KOPT-K1 (cell line): ENCODE data around the gene ZC3H4.

Experiments
- H3K27ac ChIP-seq: fragments of 200-600 bp; sonication (generic); 2 replicates; pipeline ENCODE4 v1.5.1; 2016; ENCODE audit warnings: antibody characterized with exemption, mild to moderate bottlenecking, low read depth, low read length; ENCODE audit not compliant: poor library complexity, severe bottlenecking
- H3K36me3 ChIP-seq: fragments of 200-600 bp; sonication (generic); 2 replicates; pipeline ENCODE4 v1.5.1; 2017; ENCODE audit warnings: antibody characterized with exemption, mild to moderate bottlenecking, low read length, moderate library complexity; ENCODE audit not compliant: insufficient read depth
- H3K9me3 ChIP-seq: fragments of 200-600 bp; sonication (generic); 2 replicates; pipeline ENCODE4 v1.5.1; 2017; ENCODE audit warnings: antibody characterized with exemption, low read length, mild to moderate bottlenecking; ENCODE audit not compliant: insufficient read depth, poor library complexity, severe bottlenecking

ZC3H4 gene

DNA sequence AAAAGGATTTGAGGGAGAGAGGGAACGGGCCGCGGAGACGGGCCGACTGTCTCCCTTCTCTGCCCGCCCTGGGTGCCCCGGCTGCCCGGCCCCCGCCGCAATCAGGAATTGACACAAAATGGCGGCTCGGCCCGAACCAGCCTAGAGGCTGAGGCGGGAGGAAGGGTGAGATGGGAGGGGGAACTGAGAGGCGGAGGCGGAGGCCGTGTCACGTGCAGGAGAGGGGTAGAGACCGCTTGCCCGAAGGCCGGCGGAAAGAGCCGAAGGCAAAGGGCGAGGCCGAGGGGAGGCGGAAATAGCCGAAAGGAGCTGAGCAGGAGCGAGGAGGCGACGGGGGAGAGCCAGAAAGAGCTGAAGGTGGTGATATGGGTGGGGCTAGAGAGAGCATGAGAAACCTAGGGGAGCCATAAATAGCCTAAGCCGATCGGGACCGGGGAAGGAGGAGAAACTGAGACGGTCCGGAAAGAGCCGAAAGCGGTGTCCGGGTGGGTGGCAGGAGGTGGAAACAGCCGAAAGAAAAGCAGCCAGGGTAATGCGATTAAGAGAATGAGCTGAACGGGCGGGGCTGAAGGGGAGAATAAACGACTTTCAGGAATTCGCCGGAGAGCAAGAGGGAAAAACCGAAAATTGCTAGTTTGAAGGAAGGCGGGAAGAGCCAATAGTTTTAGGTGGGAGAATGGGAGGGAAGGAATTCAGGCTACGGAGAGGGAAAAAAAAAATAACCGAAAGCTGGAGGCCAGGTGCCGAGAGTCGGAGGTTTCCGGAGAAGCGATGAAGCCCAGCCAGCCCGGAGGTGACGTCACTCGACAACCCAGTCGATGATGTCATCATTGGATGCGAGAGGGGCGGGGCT is at the start of gene ZC3H4:
ZC3H4 (minus strand) TSS at position 780 of the 853 bp plus-strand sequence. CDS start 1,192 bp downstream, outside the sequence.
- Histone ChIP-seq H3K36me3 (peaks cover 19% of the 10 kb centered on the region), H3K9me3 (no peaks in the 10 kb centered on the region)

DNA sequence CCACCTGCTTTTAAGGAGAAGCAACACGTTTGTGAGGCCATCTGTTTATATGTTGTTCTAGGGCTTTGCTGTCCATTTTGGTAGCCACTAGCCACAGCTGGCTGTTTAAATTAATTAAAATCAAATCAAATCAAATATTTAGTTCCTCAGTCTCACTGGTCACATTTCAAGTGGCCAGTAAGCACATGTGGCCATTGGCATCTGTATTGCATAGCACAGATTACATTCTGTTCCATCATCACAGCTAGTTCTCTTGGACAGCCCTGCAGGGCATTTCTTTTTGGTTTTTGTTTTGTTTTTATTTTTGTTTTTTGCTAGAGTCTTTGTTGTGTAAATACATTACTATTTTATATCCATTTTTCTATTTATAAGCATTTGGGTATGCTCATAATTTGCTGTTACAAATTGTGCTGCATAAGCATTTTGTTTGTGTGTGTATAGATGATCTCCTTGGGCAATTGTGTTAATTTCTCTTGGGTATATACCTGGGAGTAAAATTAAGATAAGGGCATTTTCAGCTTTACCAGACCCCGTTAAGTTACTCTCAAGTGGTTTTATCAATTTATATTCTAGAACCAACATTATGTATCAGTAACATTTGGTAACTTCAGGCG is 48.4 kb upstream of the ZC3H4 start:
- Histone ChIP-seq H3K9me3 (no peaks in the 10 kb centered on the region), H3K27ac (no peak overlapping the region), H3K36me3 (peaks cover 93% of the 10 kb centered on the region)

More for the DNA sequence above, at the start of gene ZC3H4:
- H3K27ac ChIP-seq, result peak within 1 kb of the TSS; percentile 100

DNA sequence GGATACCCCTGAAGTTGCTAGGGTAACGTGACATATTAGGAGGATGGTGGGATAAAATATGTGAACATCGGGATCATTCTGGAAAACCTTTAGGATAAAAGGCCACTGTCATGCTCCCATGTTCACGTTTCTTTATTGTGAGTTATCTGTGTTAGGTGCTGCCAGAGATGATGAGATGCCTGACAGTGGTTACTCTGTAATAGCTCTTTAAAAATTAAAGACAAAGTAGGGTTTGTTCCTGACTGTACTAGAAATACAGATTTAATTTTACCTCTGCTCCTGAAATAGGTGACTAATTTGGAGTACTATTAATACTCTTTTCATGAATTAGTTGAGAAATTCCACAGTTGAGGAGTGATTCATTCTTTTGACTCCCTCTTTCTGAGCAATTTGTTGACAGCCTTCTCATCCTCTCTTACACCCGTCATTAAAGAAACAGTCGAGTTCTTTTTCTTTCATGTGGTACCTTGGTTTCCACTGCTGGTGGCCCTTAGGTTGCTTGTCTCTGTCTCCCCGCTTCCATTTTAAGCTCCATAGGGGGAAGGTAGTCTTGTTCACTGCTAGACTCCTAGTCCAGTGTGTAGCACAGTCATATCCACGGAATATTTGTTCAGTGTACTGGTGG is 45.4 kb upstream of the ZC3H4 start:
- peak overlapping the region; percentile 41 for H3K27ac ChIP-seq

DNA sequence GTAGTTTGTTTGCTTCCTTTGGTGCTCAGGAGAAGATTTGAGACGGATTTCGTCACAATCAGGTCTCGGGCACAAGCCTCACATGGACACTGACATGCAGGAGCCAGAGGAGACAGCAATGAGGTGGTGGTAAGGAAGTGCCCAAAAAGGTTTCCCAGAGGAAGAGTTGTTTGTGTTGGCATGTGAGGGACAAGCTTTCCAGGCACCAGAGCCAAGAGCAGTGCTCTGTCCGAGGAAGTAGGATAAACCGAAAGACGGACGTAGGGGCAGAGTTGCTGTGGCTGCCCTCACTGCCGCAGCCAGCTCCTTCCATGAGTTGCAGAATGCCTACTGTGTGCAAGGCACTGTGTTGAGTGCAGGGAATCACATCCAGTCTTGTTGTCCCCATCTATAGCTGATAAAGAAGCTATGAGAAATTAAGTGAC is 44.8 kb upstream of the ZC3H4 start:
- H3K36me3 ChIP-seq, result peaks cover 99% of the 10 kb centered on the region
- no peaks in the 10 kb centered on the region for H3K9me3 ChIP-seq
- H3K27ac ChIP-seq, result peak overlapping the region; percentile 41

More for the DNA sequence above, 45.4 kb upstream of the ZC3H4 start:
- Histone ChIP-seq H3K9me3 (no peaks in the 10 kb centered on the region), H3K36me3 (peaks cover 94% of the 10 kb centered on the region)

DNA sequence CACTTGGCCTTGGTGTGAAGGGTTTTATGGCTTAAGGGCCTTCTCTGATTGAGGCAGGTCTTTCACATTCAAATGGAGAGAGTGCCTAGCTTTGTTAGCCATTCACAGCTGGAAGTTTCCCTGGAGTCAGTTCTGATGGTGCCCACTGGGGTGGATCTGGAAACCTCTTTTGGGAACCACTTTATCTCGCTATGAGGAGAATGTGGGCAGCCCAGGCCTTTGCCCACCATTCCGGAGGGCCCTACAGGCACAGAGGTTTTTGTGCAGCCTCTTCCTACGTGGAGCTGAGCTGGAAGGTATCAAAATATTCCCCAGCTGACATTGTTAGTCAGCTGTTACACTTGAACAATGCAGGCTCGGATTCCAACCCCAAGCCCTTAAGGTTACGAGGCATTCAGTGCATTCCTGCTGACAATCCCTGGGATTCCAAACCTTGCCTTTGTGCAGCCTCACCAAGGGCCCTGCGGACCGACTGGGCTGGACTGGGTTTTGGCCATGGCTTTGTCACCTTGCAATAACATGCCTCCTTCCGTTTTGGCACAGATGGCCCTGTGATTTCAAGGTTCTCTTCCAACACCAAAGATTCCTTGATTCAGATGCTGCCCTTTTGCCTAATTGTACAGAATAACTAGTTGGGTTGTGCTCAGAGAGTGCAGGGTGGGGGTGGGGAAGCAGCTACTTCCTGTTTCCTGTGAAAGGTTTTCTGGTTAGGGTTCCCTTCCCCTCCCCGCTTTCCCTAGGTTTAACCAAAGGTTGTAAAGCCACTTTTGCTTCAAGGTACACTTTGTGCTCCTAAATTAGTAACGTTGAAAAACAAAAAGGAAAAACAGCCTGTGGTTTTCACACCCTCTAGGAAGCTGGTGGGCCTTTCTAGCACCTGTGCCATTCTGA is 44.1 kb upstream of the ZC3H4 start:
- H3K9me3 ChIP-seq, result no peaks in the 10 kb centered on the region
- H3K36me3 ChIP-seq, result peaks cover 99% of the 10 kb centered on the region

DNA sequence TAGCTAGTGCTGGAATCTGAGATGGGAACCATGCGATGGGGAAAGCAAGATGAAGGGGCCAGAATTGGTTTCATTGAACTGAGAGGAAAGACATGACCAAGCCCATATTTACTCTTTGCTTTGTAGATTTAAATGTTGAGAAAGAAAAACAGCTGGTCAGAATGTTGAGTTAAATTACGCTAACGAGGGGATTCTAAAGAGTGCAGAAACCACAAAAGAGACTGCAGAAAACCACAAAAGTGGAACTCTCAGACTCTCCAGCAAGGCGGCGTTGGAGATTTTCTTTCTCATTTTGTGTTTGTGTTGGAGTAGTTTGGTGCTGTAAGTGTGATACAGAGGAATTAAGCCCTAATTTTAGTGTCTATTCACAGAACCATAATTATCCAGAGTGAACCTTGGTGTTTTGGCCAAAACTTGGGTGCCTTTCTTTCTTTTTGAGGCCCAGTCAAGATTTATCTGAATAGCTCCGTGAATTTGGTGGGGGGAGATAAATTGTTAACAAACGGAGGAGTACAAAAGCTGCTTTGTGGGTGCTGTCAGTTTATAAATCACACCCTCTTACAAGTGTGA is 43.4 kb upstream of the ZC3H4 start:
- peaks cover 99% of the 10 kb centered on the region for H3K36me3 ChIP-seq
- H3K27ac ChIP-seq, result peak overlapping the region; percentile 41
- no peaks in the 10 kb centered on the region for H3K9me3 ChIP-seq

More for the DNA sequence above, 44.1 kb upstream of the ZC3H4 start:
- H3K27ac ChIP-seq, result peak overlapping the region; percentile 41

DNA sequence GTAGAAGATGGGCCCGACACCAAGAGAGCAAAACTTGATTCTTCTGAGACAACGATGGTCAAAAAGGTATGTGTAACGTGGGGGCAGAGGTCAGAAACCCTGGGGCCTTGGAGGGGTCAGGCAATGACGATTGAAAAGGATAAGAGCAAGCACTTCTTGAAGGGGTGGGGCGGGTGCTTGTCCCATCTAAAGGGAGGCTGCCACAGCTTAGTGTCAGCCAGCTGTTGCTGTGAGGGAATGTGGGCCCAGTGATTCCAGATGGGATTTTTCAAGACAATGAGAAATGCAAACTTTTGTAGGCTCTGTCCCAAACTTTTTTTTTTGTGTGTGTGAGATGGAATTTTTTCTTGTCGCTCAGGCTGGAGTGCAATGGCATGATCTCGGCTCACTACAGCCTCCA is 41.6 kb upstream of the ZC3H4 start:
- Histone ChIP-seq H3K36me3 (peaks cover 99% of the 10 kb centered on the region), H3K27ac (no peak overlapping the region), H3K9me3 (no peaks in the 10 kb centered on the region)

DNA sequence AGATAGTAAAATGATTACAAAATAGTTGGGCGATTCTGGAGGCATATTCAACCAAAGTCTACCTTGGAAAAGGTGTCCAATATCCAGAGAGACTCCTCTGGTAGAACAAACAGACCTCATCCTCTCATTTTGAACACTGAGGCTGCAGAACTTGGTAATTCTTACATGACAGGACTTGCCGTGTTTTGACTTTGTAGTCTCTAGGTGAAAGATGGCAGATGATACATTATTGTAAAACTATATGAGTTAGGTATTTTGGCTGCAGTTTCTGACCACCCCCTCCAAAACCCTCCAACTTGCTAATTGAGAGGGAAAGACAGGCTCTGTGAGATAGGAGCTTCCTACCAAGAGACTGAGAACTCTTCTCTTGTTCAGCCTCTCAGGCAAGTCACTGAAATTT is 39.7 kb upstream of the ZC3H4 start:
- H3K27ac ChIP-seq, result no peak overlapping the region
- peaks cover 99% of the 10 kb centered on the region for H3K36me3 ChIP-seq
- no peaks in the 10 kb centered on the region for H3K9me3 ChIP-seq

DNA sequence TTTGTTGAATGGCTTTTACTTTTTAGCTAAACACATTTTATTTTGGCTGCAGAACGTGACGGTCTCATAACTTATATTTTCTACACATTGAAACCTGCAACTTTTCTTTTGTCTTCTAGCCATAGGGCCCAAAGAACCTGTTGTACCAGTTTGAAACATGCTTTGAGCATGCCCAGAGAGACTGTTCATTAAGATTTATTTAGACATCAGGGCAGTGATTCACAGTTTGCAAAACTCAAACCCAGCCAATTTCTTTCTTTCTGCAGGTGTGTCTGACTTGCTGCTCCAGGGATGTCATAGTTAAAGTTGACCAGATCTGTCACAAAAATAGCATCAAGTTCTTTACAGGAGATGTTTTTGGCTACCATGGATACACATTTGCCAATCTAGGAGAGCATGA is 39.1 kb upstream of the ZC3H4 start:
- no peaks in the 10 kb centered on the region for H3K9me3 ChIP-seq
- H3K36me3 ChIP-seq, result peaks cover 100% of the 10 kb centered on the region
- no peak overlapping the region for H3K27ac ChIP-seq

DNA sequence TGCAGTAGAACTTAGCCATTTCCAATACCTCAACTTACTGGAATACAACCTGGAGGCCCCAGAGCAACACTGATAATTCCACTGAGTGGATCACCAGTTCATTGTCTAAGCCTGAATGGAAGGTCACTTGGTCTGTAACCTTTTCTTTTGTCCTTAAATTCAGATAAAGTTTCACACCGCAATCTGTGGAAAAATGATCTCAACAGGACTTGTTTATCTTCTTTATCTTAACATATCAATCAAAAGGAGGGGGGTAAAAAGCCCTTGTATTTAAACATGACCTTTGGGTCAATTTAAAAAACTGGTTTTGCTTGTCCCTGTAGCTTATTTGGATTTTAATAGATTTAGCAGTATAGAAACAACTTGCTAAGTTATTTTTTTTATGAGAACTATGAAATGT is 38.6 kb upstream of the ZC3H4 start:
- Histone ChIP-seq H3K9me3 (no peaks in the 10 kb centered on the region), H3K36me3 (peaks cover 100% of the 10 kb centered on the region), H3K27ac (no peak overlapping the region)

DNA sequence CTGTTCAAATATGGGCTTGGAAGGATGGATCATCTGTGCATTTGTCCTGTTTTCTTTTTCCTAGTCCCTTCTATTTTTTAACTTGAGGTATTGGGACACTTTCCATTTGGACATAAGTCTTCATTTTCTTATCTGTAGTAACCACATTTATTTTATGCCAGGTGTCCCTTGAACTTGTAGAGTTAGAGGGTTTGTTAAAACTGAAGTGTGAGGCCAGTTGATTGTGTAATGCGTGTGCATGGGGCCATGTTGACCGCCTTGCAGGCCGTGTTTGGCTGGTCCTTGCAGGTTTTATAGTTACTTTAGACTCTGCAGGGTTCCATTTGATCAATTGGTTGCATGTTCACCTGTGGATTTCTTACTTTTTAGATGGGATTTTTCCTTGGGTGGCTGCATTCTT is 38.1 kb upstream of the ZC3H4 start:
- Histone ChIP-seq H3K27ac (no peak overlapping the region), H3K9me3 (no peaks in the 10 kb centered on the region), H3K36me3 (peaks cover 100% of the 10 kb centered on the region)

DNA sequence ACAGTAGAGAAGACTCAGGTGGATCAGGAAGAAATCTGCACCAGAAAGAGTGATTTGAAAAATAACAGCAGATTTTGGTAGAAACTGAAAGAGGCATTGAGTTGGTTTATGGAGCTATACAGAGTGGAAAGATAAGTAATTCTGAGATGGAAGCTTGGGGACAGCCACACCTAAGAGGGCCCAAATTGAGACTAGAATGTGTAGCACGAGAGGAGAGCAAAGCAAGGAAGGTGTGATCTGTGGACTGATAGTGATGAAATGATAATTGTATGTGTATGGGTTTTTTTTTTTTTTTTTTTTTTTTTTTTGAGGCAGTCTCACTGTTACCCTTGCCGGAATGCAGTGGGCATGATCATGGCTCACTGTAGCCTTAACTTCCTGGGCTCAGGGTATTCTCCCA is 33.3 kb upstream of the ZC3H4 start:
- Histone ChIP-seq H3K9me3 (no peaks in the 10 kb centered on the region), H3K27ac (no peak overlapping the region), H3K36me3 (peaks cover 100% of the 10 kb centered on the region)

DNA sequence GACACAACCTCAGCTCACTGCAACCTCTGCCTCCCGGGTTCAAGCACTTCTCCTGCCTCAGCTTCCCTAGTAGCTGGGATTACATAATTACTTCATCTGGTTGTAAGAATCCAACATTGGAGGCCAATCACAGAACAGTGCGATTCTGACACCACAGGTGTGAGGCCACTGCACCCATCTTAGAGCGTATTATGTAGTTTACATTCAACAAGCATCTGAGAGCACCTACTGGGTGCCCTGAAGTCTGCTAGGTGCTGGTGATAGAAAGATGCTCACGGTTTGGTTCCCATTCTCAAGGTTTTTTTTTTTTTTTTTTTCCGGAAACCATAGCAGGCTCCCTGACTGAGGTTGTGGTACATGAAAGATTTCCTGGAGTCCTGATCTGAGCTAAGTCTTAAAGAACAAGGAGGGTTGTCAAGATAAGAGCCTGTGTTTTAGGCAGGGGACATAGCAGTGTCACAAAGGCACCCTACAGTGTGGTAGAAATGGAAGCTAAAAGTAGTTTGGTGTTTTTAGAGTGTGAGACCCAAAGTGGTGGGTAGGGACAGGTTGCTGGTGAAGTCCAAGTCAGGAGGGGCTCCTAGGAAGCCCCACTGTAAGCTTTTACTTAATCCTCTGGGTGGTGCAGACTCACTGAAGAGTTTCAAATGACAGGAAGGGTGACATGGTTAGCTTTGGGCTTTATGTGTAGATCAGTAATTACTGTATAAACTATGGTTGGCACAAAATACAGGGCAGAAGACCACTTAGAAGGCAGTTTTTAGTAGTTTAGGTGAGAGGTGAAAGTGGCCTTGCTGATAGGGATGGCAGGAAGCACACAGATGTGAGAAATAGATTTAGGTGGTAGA is 32.3 kb upstream of the ZC3H4 start:
- H3K27ac ChIP-seq, result peak overlapping the region; percentile 43

DNA sequence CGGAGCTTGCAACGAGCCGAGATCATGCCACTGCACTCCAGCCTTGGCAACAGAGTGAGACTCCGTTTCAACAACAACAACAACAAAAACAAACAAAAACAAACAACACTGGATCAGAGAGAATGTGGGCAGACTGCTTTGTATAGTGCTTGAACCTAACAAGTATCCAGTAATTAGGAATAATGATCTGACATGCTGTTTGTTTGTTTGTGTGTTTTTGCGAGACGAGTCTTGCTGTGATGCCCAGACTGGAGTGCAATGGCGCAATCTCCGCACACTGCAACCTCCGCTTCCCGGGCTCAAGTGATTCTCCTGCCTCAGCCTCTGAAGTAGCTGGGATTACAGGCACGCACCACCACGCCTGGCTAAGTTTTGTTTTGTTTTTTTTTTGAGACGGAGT is 31.1 kb upstream of the ZC3H4 start:
- H3K27ac ChIP-seq, result no peak overlapping the region
- H3K36me3 ChIP-seq, result peaks cover 94% of the 10 kb centered on the region
- no peaks in the 10 kb centered on the region for H3K9me3 ChIP-seq

More for the DNA sequence above, 32.3 kb upstream of the ZC3H4 start:
- Histone ChIP-seq H3K36me3 (peaks cover 99% of the 10 kb centered on the region), H3K9me3 (no peaks in the 10 kb centered on the region)
